Keratinocyte (primary cell): ENCODE data around the gene SCRN1.

Experiments used
- CTCF ChIP-seq, 3 experiments: IDR thresholded peaks in 1 of 3; conservative IDR thresholded peaks in 1 of 3; optimal IDR thresholded peaks in 1 of 3; 2 replicates in 2 of 3; 3 replicates in 1 of 3; pipeline versions ENCODE3 to v1.5.1; 2011; ENCODE audit warnings: low read length in 3 of 3, mild to moderate bottlenecking in 3 of 3, moderate library complexity in 2 of 3, control low read depth in 1 of 3, inconsistent platforms in 1 of 3; ENCODE audit not compliant: insufficient read depth in 2 of 3; ENCODE audit errors: extremely low read depth in 1 of 3
- EZH2 ChIP-seq: IDR thresholded peaks from one replicate; pipeline ENCODE4 v1.6.1; 2012; ENCODE audit warnings: inconsistent platforms, mild to moderate bottlenecking, low read length, moderate library complexity

- TF ChIP-seq EZH2 = no peak
- no peak for TF ChIP-seq CTCF (optimal IDR thresholded peaks at IDR 0.05 in 1 of 3, IDR thresholded peaks at IDR 0.05 in 1 of 3, conservative IDR thresholded peaks at IDR 0.05 in 1 of 3; ENCODE audit: extremely low read depth in 1 of 3, insufficient read depth in 2 of 3, low read length in 3 of 3)
Observed at GRCh38 chr7:29882481-29882880, 107.1 kb downstream of the SCRN1 start.
